ENCODE data around the gene IGFBP2. TPM values are rescaled to one million over a fixed set of nuclear protein-coding genes. Genes with fewer than 3 reads are reported as not detected.

Gene IGFBP2
- total RNA-seq (2022; extraction: Qiagen RNA extraction; ENCODE audit: low read depth) = 57.2 to 86.8 TPM (median 77.3 TPM) in 5 replicates

GRCh38 chr2:216632952-216633615 lies at the start of gene IGFBP2:
TSS of gene IGFBP2 (plus strand) at chr2:216633420. CDS start at chr2:216633524, 104 bp downstream.

GRCh38 chr2:216695401-216695821 lies 62.2 kb downstream of the IGFBP2 start, which contains the start of gene IGFBP5:
TSS of gene IGFBP5 (minus strand) at chr2:216695549. CDS start at chr2:216694775, 774 bp downstream.

Other genes with a start within 250 kb of the IGFBP2 start
- gene SMARCAL1, start 220.9 kb upstream of the IGFBP2 start, total RNA-seq (2022; extraction: Qiagen RNA extraction; ENCODE audit: low read depth) = 15.7 to 17.2 TPM (median 17.0 TPM) in 5 replicates
- 4,905 to 6,133 TPM (median 5,031 TPM) in 5 replicates for gene RPL37A, start 134.6 kb upstream of the IGFBP2 start, total RNA-seq (2022; extraction: Qiagen RNA extraction; ENCODE audit: low read depth)
- gene IGFBP5, start 62.1 kb downstream of the IGFBP2 start, total RNA-seq (2022; extraction: Qiagen RNA extraction; ENCODE audit: low read depth) = 0.14 to 0.32 TPM (median 0.29 TPM) in 5 replicates
- not detected in 5 replicates for gene TNP1, start 226.6 kb downstream of the IGFBP2 start, total RNA-seq (2022; extraction: Qiagen RNA extraction; ENCODE audit: low read depth)